K562 (cell line): ENCODE results near the gene ECSIT. TPM values are rescaled to one million over a fixed set of nuclear protein-coding genes. Genes with fewer than 3 reads are reported as not detected.

Experiments used
- AFF1 ChIP-seq, 2 experiments: fragments of 450-650 bp; IDR thresholded peaks; 2 replicates each; pipeline ENCODE4 v1.6.1; 2018; ENCODE audit warnings: mild to moderate bottlenecking in 2 of 2, low read depth in 1 of 2; ENCODE audit not compliant: partially characterized antibody in 2 of 2
- CGGBP1 ChIP-seq: fragments of 250-450 bp; sonication (Bioruptor Pico); IDR thresholded peaks from 2 replicates; pipeline ENCODE4 v1.9.0; 2021; ENCODE audit warnings: mild to moderate bottlenecking
- MYBL2 ChIP-seq, 2 experiments: fragments of 450-650 bp in 1 of 2; sonication (generic) in 1 of 2; formaldehyde crosslinking in 1 of 2; IDR thresholded peaks; 2 replicates each; pipeline versions ENCODE4 v1.6.1 to v1.8.1; 2017 to 2022; ENCODE audit warnings: borderline replicate concordance in 1 of 2, inconsistent platforms in 1 of 2, low read depth in 1 of 2, mild to moderate bottlenecking in 1 of 2, missing genetic modification reagents in 1 of 2, moderate library complexity in 1 of 2
- MYC ChIP-seq, 2 experiments: fragments of 250-450 bp in 1 of 2; sonication (Bioruptor Pico) in 1 of 2; IDR thresholded peaks; 2 replicates each; pipeline versions ENCODE4 v1.5.1 to v1.6.1; 2012 to 2021; ENCODE audit warnings: low read depth in 2 of 2, borderline replicate concordance in 1 of 2, improper control_type of control experiment in 1 of 2, low read length in 1 of 2, mild to moderate bottlenecking in 1 of 2, moderate library complexity in 1 of 2
- NCOA4 ChIP-seq: fragments of 450-650 bp; IDR thresholded peaks from 2 replicates; pipeline ENCODE4 v1.6.1; 2018; ENCODE audit warnings: mild to moderate bottlenecking; ENCODE audit not compliant: partially characterized antibody
- POLR2A ChIP-seq: fragments of 450-650 bp; conservative IDR thresholded peaks from 2 replicates; pipeline ENCODE4 v1.6.1; 2016
- SRSF7 ChIP-seq: fragments of 200-400 bp; formaldehyde crosslinking; optimal IDR thresholded peaks from 2 replicates; pipeline ENCODE3; 2017; ENCODE audit warnings: mild to moderate bottlenecking, low read depth, low read length
- ZNF174 ChIP-seq: fragments of 250-450 bp; sonication (Bioruptor Pico); IDR thresholded peaks from 2 replicates; pipeline ENCODE4 v1.4.0; 2020; ENCODE audit warnings: mild to moderate bottlenecking
- ZNF318 ChIP-seq, 2 experiments: fragments of 450-650 bp; IDR thresholded peaks; 2 replicates each; pipeline ENCODE4 v1.6.1; 2016; ENCODE audit warnings: mild to moderate bottlenecking in 2 of 2, borderline replicate concordance in 1 of 2, low read depth in 1 of 2, moderate library complexity in 1 of 2
- ZNF764 ChIP-seq: fragments of 250-450 bp; sonication (Bioruptor Pico); IDR thresholded peaks from 2 replicates; pipeline ENCODE4 v1.4.0; 2020; ENCODE audit warnings: low read depth, mild to moderate bottlenecking, moderate library complexity
- polyA plus RNA-seq, 8 experiments: library from polyadenylated mRNA; depleted of rRNA in 4 of 8; stranded (reverse) in 5 of 8; unstranded in 3 of 8; fragments of >200 nt; fragmentation: Nextera tagmentation in 2 of 8; fragmentation: Illumina TruSeq in 1 of 8; extraction: Ambion mirVana in 2 of 8; extraction: Trizol in 1 of 8; gene quantifications; 2 replicates each; pipeline versions ENCODE4 v1.2.1 to v1.2.3, GENCODE V29; 2011 to 2014; ENCODE audit warnings: inconsistent platforms in 1 of 8, missing spikeins in 1 of 8
- total RNA-seq, 7 experiments: library from RNA; depleted of rRNA in 6 of 7; stranded (reverse); fragments of >200 nt in 6 of 7; fragmentation: Illumina TruSeq in 2 of 7; extraction: Trizol in 2 of 7; gene quantifications; 2 replicates each; pipeline versions ENCODE4 v1.2.1 to v1.2.3, GENCODE V29; 2011 to 2021; ENCODE audit warnings: low replicate concordance in 1 of 7

The ECSIT gene
- total and polyA plus RNA-seq, 9 of the 15 experiments (the other 6 are each of a cell fraction or from before 2014, with no cell fraction given) = 1.1 to 82.5 (median 43.9) TPM

GRCh38 chr19:11457831-11458230, 71.1 kb downstream of the ECSIT start (continued):
- TF ChIP-seq AFF1 (IDR thresholded peaks at IDR 0.05; ENCODE audit: low read depth in 1 of 2, partially characterized antibody in 2 of 2) (no peak), POLR2A (no peak), MYBL2 (IDR thresholded peaks at IDR 0.05; ENCODE audit: low read depth) (no peak), MYBL2 (CRISPR knock-in tag; IDR thresholded peaks at IDR 0.05; ENCODE audit: borderline replicate concordance) (no peak), ZNF318 (IDR thresholded peaks at IDR 0.05; ENCODE audit: borderline replicate concordance in 1 of 2, low read depth in 1 of 2) (no peak), NCOA4 (no peak), MYC (IDR thresholded peaks at IDR 0.05; ENCODE audit: low read depth, low read length) (no peak), MYC (CRISPR knock-in tag; IDR thresholded peaks at IDR 0.05; ENCODE audit: borderline replicate concordance, low read depth) (no peak), CGGBP1 (CRISPR knock-in tag) (no peak), SRSF7 (no peak), ZNF174 (CRISPR knock-in tag) (no peak), ZNF764 (CRISPR knock-in tag) (no peak)
